ENCODE measurements around the gene SNAPC4. TPM values are rescaled to one million over a fixed set of nuclear protein-coding genes. Genes with fewer than 3 reads are reported as not detected.

Gene SNAPC4, protein sequence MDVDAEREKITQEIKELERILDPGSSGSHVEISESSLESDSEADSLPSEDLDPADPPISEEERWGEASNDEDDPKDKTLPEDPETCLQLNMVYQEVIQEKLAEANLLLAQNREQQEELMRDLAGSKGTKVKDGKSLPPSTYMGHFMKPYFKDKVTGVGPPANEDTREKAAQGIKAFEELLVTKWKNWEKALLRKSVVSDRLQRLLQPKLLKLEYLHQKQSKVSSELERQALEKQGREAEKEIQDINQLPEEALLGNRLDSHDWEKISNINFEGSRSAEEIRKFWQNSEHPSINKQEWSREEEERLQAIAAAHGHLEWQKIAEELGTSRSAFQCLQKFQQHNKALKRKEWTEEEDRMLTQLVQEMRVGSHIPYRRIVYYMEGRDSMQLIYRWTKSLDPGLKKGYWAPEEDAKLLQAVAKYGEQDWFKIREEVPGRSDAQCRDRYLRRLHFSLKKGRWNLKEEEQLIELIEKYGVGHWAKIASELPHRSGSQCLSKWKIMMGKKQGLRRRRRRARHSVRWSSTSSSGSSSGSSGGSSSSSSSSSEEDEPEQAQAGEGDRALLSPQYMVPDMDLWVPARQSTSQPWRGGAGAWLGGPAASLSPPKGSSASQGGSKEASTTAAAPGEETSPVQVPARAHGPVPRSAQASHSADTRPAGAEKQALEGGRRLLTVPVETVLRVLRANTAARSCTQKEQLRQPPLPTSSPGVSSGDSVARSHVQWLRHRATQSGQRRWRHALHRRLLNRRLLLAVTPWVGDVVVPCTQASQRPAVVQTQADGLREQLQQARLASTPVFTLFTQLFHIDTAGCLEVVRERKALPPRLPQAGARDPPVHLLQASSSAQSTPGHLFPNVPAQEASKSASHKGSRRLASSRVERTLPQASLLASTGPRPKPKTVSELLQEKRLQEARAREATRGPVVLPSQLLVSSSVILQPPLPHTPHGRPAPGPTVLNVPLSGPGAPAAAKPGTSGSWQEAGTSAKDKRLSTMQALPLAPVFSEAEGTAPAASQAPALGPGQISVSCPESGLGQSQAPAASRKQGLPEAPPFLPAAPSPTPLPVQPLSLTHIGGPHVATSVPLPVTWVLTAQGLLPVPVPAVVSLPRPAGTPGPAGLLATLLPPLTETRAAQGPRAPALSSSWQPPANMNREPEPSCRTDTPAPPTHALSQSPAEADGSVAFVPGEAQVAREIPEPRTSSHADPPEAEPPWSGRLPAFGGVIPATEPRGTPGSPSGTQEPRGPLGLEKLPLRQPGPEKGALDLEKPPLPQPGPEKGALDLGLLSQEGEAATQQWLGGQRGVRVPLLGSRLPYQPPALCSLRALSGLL (N-terminal part only)
- 6.7 and 8.1 TPM in 2 replicates for total RNA-seq

DNA sequence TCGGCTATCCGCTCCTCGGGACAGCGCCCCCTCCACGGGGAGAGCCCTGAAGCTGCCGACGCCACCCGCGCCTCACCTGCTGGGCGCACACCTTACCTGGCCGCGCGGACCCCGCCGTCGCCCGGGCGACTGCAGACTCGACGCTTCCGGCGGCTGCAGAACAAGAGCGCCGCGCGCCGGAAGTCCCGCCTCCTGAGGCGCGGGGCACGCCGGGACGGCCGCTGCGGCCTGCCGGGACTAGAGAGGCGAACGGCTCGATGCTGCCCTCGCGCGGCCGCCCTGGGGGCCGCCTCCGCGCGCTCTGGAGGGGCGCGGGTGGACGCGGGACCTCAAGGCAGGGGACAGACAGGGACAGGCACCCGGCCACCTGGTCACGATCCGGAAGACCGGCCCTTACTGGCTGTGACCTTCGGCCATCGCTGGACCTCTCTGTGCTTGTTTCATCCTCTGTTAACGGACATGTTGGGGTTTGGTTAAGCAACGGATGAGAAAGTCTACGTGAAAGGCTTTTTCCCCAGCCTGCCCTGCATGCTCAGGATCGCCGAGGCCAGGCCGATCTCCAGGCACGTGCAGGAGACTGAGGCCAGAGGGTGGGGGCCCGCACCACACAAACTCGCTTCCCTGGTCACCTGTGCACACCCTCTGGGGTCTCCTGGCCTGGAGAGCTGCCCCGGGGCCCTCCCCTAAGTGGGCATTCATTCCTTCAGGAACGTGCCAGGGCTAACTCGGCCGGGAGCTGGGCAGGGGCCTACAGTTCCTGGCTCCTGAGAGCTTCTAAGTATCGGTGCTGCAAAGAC is at the start of gene SNAPC4:
SNAPC4 (minus strand) TSS at position 133 of the 797 bp plus-strand sequence. CDS start 1,742 bp downstream, outside the sequence.

DNA sequence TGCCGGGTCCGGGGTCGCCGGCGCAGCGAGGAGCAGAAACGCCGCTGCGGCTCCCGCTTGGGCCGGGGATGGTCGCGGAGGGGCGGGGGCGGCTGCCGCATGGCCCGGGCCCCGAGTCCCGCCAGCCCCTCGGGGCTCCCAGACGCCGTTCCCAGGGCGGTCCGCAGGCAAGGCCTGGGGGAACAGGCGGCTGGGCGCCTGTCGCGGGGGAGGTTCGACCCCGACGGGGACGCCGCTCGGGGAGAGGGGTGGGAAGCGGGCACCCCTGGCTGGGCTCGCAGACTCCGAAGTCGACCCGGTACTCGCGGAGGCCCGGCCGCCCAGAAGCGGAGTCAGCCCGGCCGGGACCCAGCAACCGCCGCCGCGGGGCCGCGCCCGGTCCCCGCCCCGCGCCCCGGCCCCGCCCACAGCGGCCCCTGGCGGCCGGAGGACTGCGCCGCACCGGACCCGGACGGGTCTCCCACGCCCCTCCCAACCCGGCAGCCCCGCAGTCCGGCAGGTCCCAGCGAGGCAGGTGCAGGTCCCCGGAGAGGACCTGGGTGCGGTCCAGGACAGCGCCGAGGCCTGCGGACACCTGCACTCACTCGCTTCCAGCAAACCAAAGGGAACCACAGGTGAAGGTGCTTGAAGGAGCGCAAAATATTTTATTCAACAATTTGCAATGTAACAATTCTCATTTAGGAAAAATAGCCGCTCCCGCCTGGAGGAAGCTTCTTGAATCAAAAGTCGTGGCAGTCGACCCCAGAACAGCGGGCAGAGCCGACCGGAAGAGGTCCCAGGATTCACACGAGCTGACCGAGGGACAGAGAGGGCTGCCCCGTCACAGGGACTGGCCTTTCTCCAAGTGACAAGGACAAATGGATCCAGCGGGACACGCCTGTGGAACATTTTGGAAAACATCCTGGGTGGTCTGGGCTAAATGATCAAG is 39.8 kb upstream of the SNAPC4 start, which contains the start of gene INPP5E:
INPP5E (minus strand) TSS at position 365 of the 928 bp plus-strand sequence. CDS start 426 bp downstream, outside the sequence.

DNA sequence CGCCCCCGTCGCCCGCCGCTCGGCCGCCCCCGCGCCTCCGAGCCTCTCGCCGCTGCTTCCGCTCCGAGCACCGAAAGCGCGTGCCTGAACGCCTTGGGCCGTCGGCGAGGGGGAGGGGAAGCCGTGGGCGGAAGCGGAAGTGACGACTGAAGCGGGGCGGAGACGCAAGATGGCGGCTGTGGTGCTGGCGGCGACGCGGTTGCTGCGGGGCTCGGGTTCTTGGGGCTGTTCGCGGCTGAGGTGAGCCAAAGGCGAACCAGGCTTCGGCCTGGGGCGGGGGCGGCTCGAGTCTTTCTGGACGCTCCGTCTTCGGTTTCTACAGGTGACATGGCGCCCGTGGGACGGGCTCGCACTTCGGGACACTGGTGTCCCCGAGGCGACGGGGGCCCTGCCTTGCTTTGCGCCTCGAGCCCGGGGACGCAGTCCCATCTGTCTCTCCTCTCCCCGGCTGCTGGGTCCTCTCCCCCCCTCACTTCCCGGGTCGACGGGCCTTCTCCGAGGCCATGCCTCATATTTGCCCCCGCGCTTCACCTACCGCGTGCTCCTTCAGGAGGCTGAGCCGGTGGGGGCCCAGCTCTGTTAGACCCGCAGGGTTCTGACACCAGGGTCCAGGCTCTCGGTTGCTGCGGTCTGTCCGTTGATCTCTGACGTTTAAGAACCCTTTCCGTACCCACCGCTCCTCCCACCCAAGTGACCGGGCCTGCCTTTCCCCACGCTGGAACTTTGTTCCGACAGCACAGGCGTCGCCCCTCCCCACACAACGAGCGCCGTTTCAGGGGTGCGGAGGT is 10.7 kb upstream of the SNAPC4 start, which contains the start of the genes ENTR1 and PMPCA:
ENTR1 (minus strand) TSS at position 115 of the 788 bp plus-strand sequence. CDS start 217 bp downstream, outside the sequence.
PMPCA (plus strand) TSS at position 159 of the 788 bp plus-strand sequence; CDS start at position 170, 11 bp downstream.

DNA sequence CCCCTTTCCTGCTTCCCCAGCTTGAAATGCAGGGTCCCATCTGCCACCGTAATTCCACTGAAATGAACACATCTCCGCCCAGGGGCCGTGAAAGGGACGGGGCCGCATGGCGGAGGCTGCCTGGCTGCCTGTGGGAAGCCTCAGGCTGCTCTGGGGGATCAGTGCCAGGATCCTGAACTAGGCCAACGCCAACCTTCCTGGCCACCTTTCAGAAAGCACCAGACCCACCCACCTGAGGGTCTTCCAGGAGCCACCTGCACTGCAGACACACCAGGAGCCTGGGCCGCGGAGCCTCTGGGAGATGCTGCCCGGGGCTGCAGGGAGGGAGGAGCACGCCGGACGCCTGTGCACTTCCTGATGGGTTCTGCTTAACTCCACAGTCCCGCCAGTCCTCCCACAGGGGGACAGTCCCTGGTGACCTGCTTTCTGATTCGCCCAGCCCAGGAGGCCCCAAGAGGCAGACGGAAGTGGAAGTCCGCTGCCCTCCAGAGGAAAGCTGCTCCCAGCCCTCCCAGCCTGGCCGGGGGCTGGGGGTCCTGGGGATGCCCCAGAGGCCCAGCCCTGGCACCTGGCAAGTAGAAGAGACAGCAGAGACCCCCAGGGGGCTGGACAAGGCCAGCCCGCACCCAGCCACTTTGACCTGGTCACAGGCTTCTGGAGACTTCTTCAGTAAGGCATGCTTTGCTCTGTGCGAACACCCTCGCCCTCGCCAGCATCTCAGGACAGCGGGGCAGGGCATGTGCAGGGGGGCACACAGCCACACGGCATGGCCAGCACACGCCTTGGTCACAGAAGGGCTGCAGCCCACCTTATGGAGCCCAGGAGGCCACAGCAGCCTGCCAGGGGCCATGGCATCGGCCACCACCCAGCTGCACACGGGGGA is 26.4 kb downstream of the SNAPC4 start, which contains the start of gene CARD9:
CARD9 (minus strand) TSS at position 370 of the 883 bp plus-strand sequence. CDS start 1,591 bp downstream, outside the sequence.

DNA sequence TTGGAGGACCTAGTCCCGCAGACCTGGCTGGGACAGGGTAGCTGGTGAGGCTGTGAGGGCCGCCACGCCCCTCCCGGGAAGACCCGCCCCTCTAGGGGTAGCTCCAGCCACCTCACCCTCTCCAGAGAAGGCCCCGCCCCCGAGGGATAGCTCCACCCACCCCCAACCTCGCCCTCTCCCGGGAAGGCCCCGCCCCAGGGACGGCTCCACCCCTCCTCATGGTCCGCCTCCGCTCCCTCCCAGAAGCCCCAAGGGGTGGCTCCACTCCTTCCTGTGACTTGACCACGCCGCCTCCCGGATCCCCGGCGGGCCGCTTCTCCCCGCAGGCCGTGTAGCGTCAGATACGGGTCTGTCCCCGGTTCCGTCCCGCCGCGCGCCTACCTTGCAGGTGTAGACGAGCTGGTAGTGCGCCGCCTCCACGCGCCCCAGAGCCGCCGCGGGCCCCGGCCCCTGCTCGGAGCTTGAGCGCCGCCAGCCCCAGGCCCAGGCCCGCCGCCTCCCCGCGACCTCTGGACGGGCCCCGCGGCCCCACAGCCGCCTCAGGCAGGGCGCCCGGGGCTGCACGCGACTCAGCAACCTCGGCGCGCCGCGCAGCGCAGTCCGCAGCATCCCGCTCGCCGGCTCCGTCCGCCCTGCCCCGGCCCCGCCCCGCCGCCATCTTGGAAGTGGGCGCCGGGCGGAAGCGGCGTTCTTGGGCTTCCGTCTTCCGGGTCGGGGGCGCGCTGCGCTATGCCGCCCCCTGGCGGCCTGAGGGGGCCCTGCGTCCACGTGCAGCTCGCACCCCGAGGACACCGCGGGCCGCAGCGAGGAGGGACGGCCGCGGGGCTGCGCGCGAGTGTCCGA is 36.6 kb downstream of the SNAPC4 start, which contains the start of gene DNLZ:
DNLZ (minus strand) TSS at position 639 of the 843 bp plus-strand sequence; CDS start at position 609, 30 bp downstream.

Other genes starting within 250 kb of the SNAPC4 start
- gene LHX3, start 195.0 kb downstream of the SNAPC4 start, total RNA-seq, result not detected in 2 replicates
- 17.1 and 20.3 TPM in 2 replicates for gene QSOX2, start 154.4 kb downstream of the SNAPC4 start, total RNA-seq
- not detected in 2 replicates for gene CCDC187, start 96.1 kb downstream of the SNAPC4 start, total RNA-seq
- gene GPSM1, start 72.6 kb downstream of the SNAPC4 start, total RNA-seq, result 99.4 and 110 TPM in 2 replicates
- 53.7 and 65.4 TPM in 2 replicates for gene DNLZ, start 36.4 kb downstream of the SNAPC4 start, total RNA-seq
- 1.9 and 2.4 TPM in 2 replicates for gene CARD9, start 26.5 kb downstream of the SNAPC4 start, total RNA-seq
- gene ENTR1, start 10.4 kb upstream of the SNAPC4 start, total RNA-seq, result 43.0 and 45.2 TPM in 2 replicates
- gene PMPCA, start 10.5 kb upstream of the SNAPC4 start, total RNA-seq, result 52.8 and 62.6 TPM in 2 replicates
- gene INPP5E, start 39.7 kb upstream of the SNAPC4 start, total RNA-seq, result 10.0 and 11.9 TPM in 2 replicates
- gene SEC16A, start 82.9 kb upstream of the SNAPC4 start, total RNA-seq, result 27.6 and 33.7 TPM in 2 replicates
- 7.2 and 9.7 TPM in 2 replicates for gene NOTCH1, start 145.9 kb upstream of the SNAPC4 start, total RNA-seq

All from bronchus fibroblast of lung (primary cell).